GM21381 (cell line): ENCODE measurements around the gene KLK5.
"Not testable (repeated sequence)": the region's sequence is repeated elsewhere in the genome, so short reads cannot be mapped to it uniquely, and the experiment has no call there.

ENCODE experiments used
- ATAC-seq: cut with Tn5 transposase; IDR thresholded peaks from one replicate; pipeline ENCODE4 v1.9.1; 2021; ENCODE audit warnings: mild to moderate bottlenecking, moderate library complexity; ENCODE audit not compliant: unreplicated experiment

KLK5 gene

GRCh38 chr19:50952910-50953309 is at the start of gene KLK5:
TSS of gene KLK5 (minus strand) at chr19:50953038. CDS start at chr19:50952657, 381 bp downstream.
- no peak for ATAC-seq

- no peak for ATAC-seq
Observed at GRCh38 chr19:51002089-51002532, 49.3 kb upstream of the KLK5 start.

GRCh38 chr19:51001515-51001914 is 48.7 kb upstream of the KLK5 start, which contains the start of gene KLK8:
TSS of gene KLK8 (minus strand) at chr19:51001604. CDS start at chr19:51001167, 437 bp downstream.
- no peak for ATAC-seq

- no peak for ATAC-seq
Observed at GRCh38 chr19:51000981-51001380, 48.1 kb upstream of the KLK5 start.

- ATAC-seq: no peak
Observed at GRCh38 chr19:51000426-51000825, 47.6 kb upstream of the KLK5 start.

GRCh38 chr19:50998686-50999085 is 45.8 kb upstream of the KLK5 start:
- no peak for ATAC-seq

GRCh38 chr19:50998061-50998460 is 45.2 kb upstream of the KLK5 start:
- no peak for ATAC-seq

GRCh38 chr19:50994129-50994528 is 41.3 kb upstream of the KLK5 start:
- ATAC-seq: no peak

GRCh38 chr19:50992666-50993035 is 39.8 kb upstream of the KLK5 start:
- no peak for ATAC-seq

- ATAC-seq: not testable (repeated sequence)
Observed at GRCh38 chr19:50984416-50984815, 31.6 kb upstream of the KLK5 start.

GRCh38 chr19:50983625-50984292 is 30.9 kb upstream of the KLK5 start, which contains the start of gene KLK7:
TSS of gene KLK7 (minus strand) at chr19:50983917. CDS start at chr19:50982399, 1,518 bp downstream.
- no peak for ATAC-seq

GRCh38 chr19:50982186-50982585 is 29.3 kb upstream of the KLK5 start:
- no peak for ATAC-seq

GRCh38 chr19:50981587-50982146 is 28.8 kb upstream of the KLK5 start:
- ATAC-seq: no peak

GRCh38 chr19:50980208-50980607 is 27.4 kb upstream of the KLK5 start:
- no peak for ATAC-seq

- no peak for ATAC-seq
Observed at GRCh38 chr19:50979758-50980157, 26.9 kb upstream of the KLK5 start.

GRCh38 chr19:50978772-50979390 is 26.0 kb upstream of the KLK5 start:
- ATAC-seq: no peak

- ATAC-seq: no peak
Observed at GRCh38 chr19:50977626-50978025, 24.8 kb upstream of the KLK5 start.

- ATAC-seq: no peak
Observed at GRCh38 chr19:50975766-50976165, 22.9 kb upstream of the KLK5 start.

GRCh38 chr19:50974702-50975556 is 22.1 kb upstream of the KLK5 start:
- ATAC-seq: no peak

GRCh38 chr19:50972795-50973376 is 20.0 kb upstream of the KLK5 start:
- no peak for ATAC-seq

GRCh38 chr19:50969810-50970209 is 17.0 kb upstream of the KLK5 start:
- not testable (repeated sequence) for ATAC-seq
